Measurements from ENCODE around the gene EMID1. TPM values are rescaled to one million over a fixed set of nuclear protein-coding genes. Genes with fewer than 3 reads are reported as not detected.
A peak's percentile ranks its signal among the peaks of the same experiment; 100 is the strongest.
"Not testable (repeated sequence)": the region's sequence is repeated elsewhere in the genome, so short reads cannot be mapped to it uniquely, and the experiment has no call there.

Gene EMID1
- total and polyA plus RNA-seq, 8 donors: 10.5 to 110 (median 85.9) TPM

DNA sequence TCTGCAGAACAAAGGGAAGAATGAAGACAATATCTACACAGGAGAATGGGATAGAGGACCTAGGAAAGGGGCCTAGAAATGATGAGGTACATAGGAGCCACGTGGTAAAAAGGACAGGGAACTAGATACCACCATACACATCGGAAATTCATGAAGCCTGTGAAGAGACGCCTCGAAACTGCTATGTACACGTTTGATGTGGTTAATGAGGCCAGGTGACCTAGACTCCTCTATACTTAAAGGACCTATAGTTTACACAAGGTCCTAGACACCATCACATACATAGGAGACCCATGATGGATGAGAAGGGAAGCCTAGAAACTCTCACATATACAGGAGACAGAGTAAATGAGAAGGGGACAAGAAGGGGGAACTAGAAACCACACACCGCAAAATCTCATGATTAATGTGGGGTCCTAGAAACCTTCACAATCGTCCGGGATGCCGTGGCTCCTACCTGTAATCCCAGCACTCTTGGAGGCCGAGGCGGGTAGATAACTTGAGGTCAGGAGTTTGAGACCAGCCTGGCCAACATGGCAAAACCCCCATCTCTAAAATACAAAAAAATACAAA, 38.3 kb downstream of the EMID1 start:
- Histone ChIP-seq H3K9me3 (peaks cover 0 to 12% of the 10 kb centered on the region in 2 donors), H3K4me1 (peaks cover 0 to 4% of the 10 kb centered on the region in 2 donors), H3K27ac (no peak overlapping the region), H3K36me3 (no peaks in the 10 kb centered on the region), H3K27me3 (no peaks in the 10 kb centered on the region), H3K4me3 (no peak overlapping the region)
- TF ChIP-seq CTCF (IDR thresholded peaks at IDR 0.05): no peak
- ATAC-seq (no peak), DNase-seq (no peak)
- intact Hi-C loops (cut with DNase I): no loop called here

GRCh38 chr22:29244785-29245625, 39.3 kb downstream of the EMID1 start:
- Histone ChIP-seq H3K4me3 (no peak overlapping the region), H3K4me1 (peaks cover 0 to 4% of the 10 kb centered on the region in 2 donors), H3K27ac (no peak overlapping the region), H3K27me3 (no peaks in the 10 kb centered on the region), H3K36me3 (no peaks in the 10 kb centered on the region), H3K9me3 (peaks cover 0 to 6% of the 10 kb centered on the region in 2 donors)
- DNase-seq (no peak), ATAC-seq (no peak)
- intact Hi-C loops (cut with DNase I): no loop called here
- TF ChIP-seq CTCF (IDR thresholded peaks at IDR 0.05): no peak

DNA sequence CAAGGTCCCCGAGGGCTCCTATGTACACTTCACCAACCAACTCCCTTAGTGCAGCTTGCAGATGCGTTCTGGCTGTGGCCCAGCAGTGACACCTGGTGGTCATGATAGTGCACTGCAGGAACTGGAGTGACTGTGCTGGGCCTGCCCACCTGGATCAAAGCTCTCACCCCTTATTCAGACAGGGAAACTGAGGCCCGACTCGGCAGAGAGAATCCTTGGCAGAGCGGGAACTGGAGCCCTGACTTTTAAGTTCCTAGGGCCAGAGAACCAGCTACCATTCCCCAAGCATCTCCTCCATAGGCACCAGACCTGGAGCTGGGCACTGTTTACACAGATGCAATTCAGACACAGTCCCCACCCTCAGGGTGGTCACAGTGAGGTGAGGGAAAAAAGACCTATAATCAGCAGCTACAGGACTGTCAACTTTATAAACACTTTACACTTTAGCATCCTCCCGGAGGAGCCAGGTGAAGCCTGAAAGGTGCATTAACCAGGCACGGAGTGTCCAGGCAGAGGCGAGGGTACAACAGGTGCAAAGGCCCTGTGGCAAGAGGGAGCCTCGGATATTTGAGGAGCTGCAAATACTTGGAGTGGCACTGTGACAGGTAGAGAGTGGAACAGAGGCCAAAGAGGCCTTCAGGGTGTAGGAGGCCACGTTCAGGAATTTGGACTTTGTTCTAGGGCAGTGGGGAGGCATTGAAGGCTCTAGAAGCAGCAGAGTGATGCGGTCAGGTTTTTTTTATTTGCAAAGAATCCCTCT, 40.1 kb downstream of the EMID1 start:
- Histone ChIP-seq H3K27ac (no peak overlapping the region), H3K4me1 (peaks cover 0 to 4% of the 10 kb centered on the region in 2 donors), H3K4me3 (no peak overlapping the region), H3K36me3 (no peaks in the 10 kb centered on the region), H3K27me3 (no peaks in the 10 kb centered on the region), H3K9me3 (peaks cover 0 to 6% of the 10 kb centered on the region in 2 donors)
- peak; percentile 95 to 96 for TF ChIP-seq CTCF (IDR thresholded peaks at IDR 0.05)
- peak in 3 of 4 donors; percentile 66 to 82 (median 81) for DNase-seq
- intact Hi-C loops (cut with DNase I): no loop called here
- peak; percentile 99 for ATAC-seq

DNA sequence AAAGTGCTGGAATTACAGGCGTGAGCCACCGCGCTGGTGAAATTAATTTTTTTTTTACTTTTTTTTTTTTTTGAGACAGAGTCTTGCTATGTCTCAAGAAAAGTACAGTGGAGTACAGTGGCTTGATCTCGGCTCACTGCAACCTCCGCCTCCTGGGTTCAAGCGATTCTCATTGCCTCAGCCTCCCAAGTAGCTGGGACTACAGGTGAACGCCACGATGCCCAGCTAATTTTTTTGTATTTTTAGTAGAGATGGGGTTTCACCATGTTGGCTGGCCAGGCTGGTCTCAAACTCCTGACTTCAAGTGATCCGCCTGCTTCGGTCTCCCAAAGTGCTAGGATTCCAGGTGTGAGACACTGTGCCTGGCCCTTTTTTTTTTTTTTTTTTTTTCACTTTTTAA, 42.2 kb downstream of the EMID1 start:
- H3K27ac ChIP-seq; H3K9me3 ChIP-seq; ATAC-seq; H3K36me3 ChIP-seq; H3K27me3 ChIP-seq; H3K4me3 ChIP-seq; DNase-seq; H3K4me1 ChIP-seq; intact Hi-C loops (cut with DNase I): not testable (repeated sequence)

- TF ChIP-seq CTCF (IDR thresholded peaks at IDR 0.05): no peak
- ATAC-seq (no peak), DNase-seq (no peak)
- no peaks in the 10 kb centered on the region for H3K27me3 ChIP-seq
- no peak overlapping the region for H3K4me3 ChIP-seq
- intact Hi-C loops (cut with DNase I): loop anchor here in 1 of 2 donors (10.0 kb wide), 1 partner anchor 396 kb away; no protein-coding TSS in a partner anchor
- no peak overlapping the region for H3K27ac ChIP-seq
- H3K9me3 ChIP-seq: no peaks in the 10 kb centered on the region
- H3K36me3 ChIP-seq: no peaks in the 10 kb centered on the region
- no peaks in the 10 kb centered on the region for H3K4me1 ChIP-seq
These were observed 45.6 kb downstream of the EMID1 start for GRCh38 chr22:29251265-29251664.
